Motor neuron (in vitro differentiated cells): ENCODE results near the gene MMP17. TPM values are rescaled to one million over a fixed set of nuclear protein-coding genes. Genes with fewer than 3 reads are reported as not detected.

Experiments
- ATAC-seq, 8 experiments: fragments of 200-7000 bp; cut with Tn5 transposase; replicated peaks in 6 of 8; 2 replicates each; pipeline ENCODE4 v1.8.0; 2021; ENCODE audit warnings: mild to moderate bottlenecking in 8 of 8, moderate library complexity in 8 of 8
- H3K27ac ChIP-seq, 2 donors: fragments of 250-450 bp; sonication (Bioruptor Pico); 2 replicates each; pipeline ENCODE4 v1.9.0; 2021; ENCODE audit warnings: antibody characterized with exemption in 2 of 2, mild to moderate bottlenecking in 2 of 2, moderate library complexity in 1 of 2
- H3K4me1 ChIP-seq, 2 donors: fragments of 250-450 bp; sonication (Bioruptor Pico); replicated peaks in 1 of 2; 2 replicates each; pipeline ENCODE4 v1.6.1; 2021; ENCODE audit warnings: antibody characterized with exemption in 2 of 2, mild to moderate bottlenecking in 2 of 2, moderate library complexity in 1 of 2
- H3K4me3 ChIP-seq, 5 donors: fragments of 250-450 bp; sonication (Bioruptor Pico); 2 replicates each; pipeline ENCODE4 v1.9.0; 2021; ENCODE audit warnings: antibody characterized with exemption in 5 of 5, mild to moderate bottlenecking in 5 of 5, moderate library complexity in 4 of 5
- WGBS, 10 experiments: fragments of 450-650 bp; shearing (Covaris generic); methylation state at CpG; one replicate each; pipeline ENCODE4 v1.0.0; 2022; 5-methylcytosine and 5-hydroxymethylcytosine counted together
- in situ Hi-C, 9 experiments: fragments of 400-800 bp; cut with MboI; loops; one replicate each; pipeline ENCODE4 v1.15.0; 2021; ENCODE audit warnings: low sequenced_read_pairs in 9 of 9, low pct_unique_long_range_greater_than_20kb in 2 of 9; ENCODE audit not compliant: unreplicated experiment in 9 of 9
- total RNA-seq, 8 experiments: library from RNA; unstranded; fragments of 300-600 nt; gene quantifications; 2 replicates each; pipeline versions ENCODE4 v1.2.3 to v1.2.4, GENCODE V29; 2022

Gene MMP17
- total RNA-seq, 8 experiments from 2014 or later: 8.2 to 118 (median 15.3) TPM

- peak in 5 of 8 experiments; percentile 52 to 76 (median 60) for ATAC-seq
- Histone ChIP-seq H3K4me3 (peak overlapping the region in 3 of 5 donors; percentile 11 to 16 (median 11)), H3K27ac (peak overlapping the region; percentile 70), H3K4me1 (peaks cover 21 to 45% of the 10 kb centered on the region in 2 donors)
- in situ Hi-C loops: loop anchor here in 1 of 9 experiments (25.0 kb wide), 1 partner anchor 722 kb away; no protein-coding TSS in a partner anchor
- 60 to 92% (median 60%) methylated on average over 2 of the region's 23 CpGs; no CpG with 5 or more reads in 7 of the 10 experiments for whole genome bisulfite sequencing, 10 experiments
These were observed 5.9 kb downstream of the MMP17 start for GRCh38 chr12:131833896-131834641.

GRCh38 chr12:131834798-131835615 lies 6.8 kb downstream of the MMP17 start:
- in situ Hi-C loops: loop anchor here in 1 of 9 experiments (25.0 kb wide), 1 partner anchor 723 kb away; no protein-coding TSS in a partner anchor
- WGBS, 10 experiments: 53 to 83% (median 75%) methylated on average over 1 to 5 of the region's 20 CpGs; no CpG with 5 or more reads in 6 of the 10 experiments
- H3K4me1 ChIP-seq: peaks cover 21 to 37% of the 10 kb centered on the region in 2 donors

GRCh38 chr12:131835616-131836171 lies 7.5 kb downstream of the MMP17 start:
- in situ Hi-C loops: loop anchor here in 1 of 9 experiments (25.0 kb wide), 1 partner anchor 723 kb away; no protein-coding TSS in a partner anchor
- Histone ChIP-seq H3K4me3 (no peak overlapping the region), H3K4me1 (peaks cover 21 to 35% of the 10 kb centered on the region in 2 donors), H3K27ac (no peak overlapping the region)
- 100% methylated on average over 1 of the region's 7 CpGs; no CpG with 5 or more reads in 9 of the 10 experiments for WGBS, 10 experiments
- ATAC-seq: no peak

More at GRCh38 chr12:131834798-131835615, 6.8 kb downstream of the MMP17 start:
- Histone ChIP-seq H3K27ac (peak overlapping the region; percentile 54 to 70), H3K4me3 (peak overlapping the region in 1 of 5 donors; percentile 11)
- ATAC-seq: peak in 5 of 8 experiments; percentile 6 to 35 (median 17)

- 80% methylated on average over 1 of the region's 3 CpGs; no CpG with 5 or more reads in 9 of the 10 experiments for WGBS, 10 experiments
- Histone ChIP-seq H3K4me1 (peaks cover 21 to 32% of the 10 kb centered on the region in 2 donors), H3K27ac (no peak overlapping the region), H3K4me3 (no peak overlapping the region)
- ATAC-seq: no peak
- in situ Hi-C loops: loop anchor here in 1 of 9 experiments (25.0 kb wide), 1 partner anchor 724 kb away; no protein-coding TSS in a partner anchor
These were observed 8.0 kb downstream of the MMP17 start for GRCh38 chr12:131836193-131836592.

- no peak for ATAC-seq
- in situ Hi-C loops: loop anchor here in 1 of 9 experiments (25.0 kb wide), 1 partner anchor 725 kb away; no protein-coding TSS in a partner anchor
These were observed 8.7 kb downstream of the MMP17 start for GRCh38 chr12:131836714-131837397.

GRCh38 chr12:131840643-131841416 lies 12.6 kb downstream of the MMP17 start:
- in situ Hi-C loops: loop anchor here in 1 of 9 experiments (25.0 kb wide), 1 partner anchor 729 kb away; no protein-coding TSS in a partner anchor
- no peak overlapping the region for H3K27ac ChIP-seq
- peaks cover 0 to 3% of the 10 kb centered on the region in 2 donors for H3K4me1 ChIP-seq
- H3K4me3 ChIP-seq: no peak overlapping the region
- WGBS, 10 experiments: 80 to 100% (median 89%) methylated on average over 1 to 25 of the region's 46 CpGs; no CpG with 5 or more reads in 5 of the 10 experiments
- no peak for ATAC-seq

More at GRCh38 chr12:131836714-131837397, 8.7 kb downstream of the MMP17 start:
- no peak overlapping the region for H3K27ac ChIP-seq
- H3K4me3 ChIP-seq: no peak overlapping the region
- WGBS, 10 experiments: 74 to 92% (median 88%) methylated on average over 2 to 4 of the region's 13 CpGs; no CpG with 5 or more reads in 6 of the 10 experiments
- H3K4me1 ChIP-seq: peaks cover 21 to 29% of the 10 kb centered on the region in 2 donors

- no peak overlapping the region for H3K27ac ChIP-seq
- H3K4me3 ChIP-seq: no peak overlapping the region
- ATAC-seq: no peak
- no peaks in the 10 kb centered on the region for H3K4me1 ChIP-seq
- WGBS, 10 experiments: 100% methylated on average over 3 of the region's 22 CpGs; no CpG with 5 or more reads in 9 of the 10 experiments
- in situ Hi-C loops: loop anchor here in 1 of 9 experiments (25.0 kb wide), 1 partner anchor 729 kb away; no protein-coding TSS in a partner anchor
These were observed 13.4 kb downstream of the MMP17 start for GRCh38 chr12:131841547-131841946.

GRCh38 chr12:131842169-131842568 lies 14.0 kb downstream of the MMP17 start:
- Histone ChIP-seq H3K4me3 (no peak overlapping the region), H3K27ac (no peak overlapping the region), H3K4me1 (no peaks in the 10 kb centered on the region)
- no peak for ATAC-seq
- in situ Hi-C loops: loop anchor here in 1 of 9 experiments (25.0 kb wide), 1 partner anchor 730 kb away; no protein-coding TSS in a partner anchor
- WGBS, 10 experiments: 100% methylated on average over 1 of the region's 15 CpGs; no CpG with 5 or more reads in 9 of the 10 experiments

GRCh38 chr12:131843527-131843926 lies 15.3 kb downstream of the MMP17 start:
- no peak for ATAC-seq
- in situ Hi-C loops: loop anchor here in 1 of 9 experiments (25.0 kb wide), 1 partner anchor 731 kb away; no protein-coding TSS in a partner anchor
- Histone ChIP-seq H3K4me3 (no peak overlapping the region), H3K27ac (no peak overlapping the region), H3K4me1 (no peaks in the 10 kb centered on the region)
- WGBS, 10 experiments: 82 to 100% (median 99%) methylated on average over 2 to 13 of the region's 16 CpGs; no CpG with 5 or more reads in 6 of the 10 experiments

- ATAC-seq: no peak
- no peak overlapping the region for H3K27ac ChIP-seq
- H3K4me1 ChIP-seq: no peaks in the 10 kb centered on the region
- 92 to 100% (median 100%) methylated on average over 1 to 7 of the region's 11 CpGs; no CpG with 5 or more reads in 6 of the 10 experiments for WGBS, 10 experiments
- H3K4me3 ChIP-seq: no peak overlapping the region
- in situ Hi-C loops: loop anchor here in 1 of 9 experiments (25.0 kb wide), 1 partner anchor 732 kb away; no protein-coding TSS in a partner anchor
These were observed 15.9 kb downstream of the MMP17 start for GRCh38 chr12:131844140-131844539.

GRCh38 chr12:131844656-131845055 lies 16.5 kb downstream of the MMP17 start:
- H3K4me1 ChIP-seq: no peaks in the 10 kb centered on the region
- H3K4me3 ChIP-seq: no peak overlapping the region
- no peak for ATAC-seq
- WGBS, 10 experiments: 93 to 100% (median 97%) methylated on average over 3 to 6 of the region's 25 CpGs; no CpG with 5 or more reads in 7 of the 10 experiments
- in situ Hi-C loops: loop anchor here in 1 of 9 experiments (25.0 kb wide), 1 partner anchor 732 kb away; no protein-coding TSS in a partner anchor
- no peak overlapping the region for H3K27ac ChIP-seq
